K562 (cell line): ENCODE measurements around the gene NECAB3.

Experiments
- PRPF4 ChIP-seq: fragments of 200-400 bp; formaldehyde crosslinking; IDR thresholded peaks from one replicate; pipeline ENCODE4 v1.6.1; 2017; ENCODE audit warnings: low read length, low read depth, mild to moderate bottlenecking; ENCODE audit not compliant: insufficient read depth, poor library complexity, severe bottlenecking
- TF ChIP-seq, protein P1 (sequence below): fragments of 250-450 bp; sonication (Bioruptor Pico); IDR thresholded peaks from 2 replicates; pipeline ENCODE4 v1.8.0; 2021; ENCODE audit warnings: mild to moderate bottlenecking, moderate library complexity

DNA sequence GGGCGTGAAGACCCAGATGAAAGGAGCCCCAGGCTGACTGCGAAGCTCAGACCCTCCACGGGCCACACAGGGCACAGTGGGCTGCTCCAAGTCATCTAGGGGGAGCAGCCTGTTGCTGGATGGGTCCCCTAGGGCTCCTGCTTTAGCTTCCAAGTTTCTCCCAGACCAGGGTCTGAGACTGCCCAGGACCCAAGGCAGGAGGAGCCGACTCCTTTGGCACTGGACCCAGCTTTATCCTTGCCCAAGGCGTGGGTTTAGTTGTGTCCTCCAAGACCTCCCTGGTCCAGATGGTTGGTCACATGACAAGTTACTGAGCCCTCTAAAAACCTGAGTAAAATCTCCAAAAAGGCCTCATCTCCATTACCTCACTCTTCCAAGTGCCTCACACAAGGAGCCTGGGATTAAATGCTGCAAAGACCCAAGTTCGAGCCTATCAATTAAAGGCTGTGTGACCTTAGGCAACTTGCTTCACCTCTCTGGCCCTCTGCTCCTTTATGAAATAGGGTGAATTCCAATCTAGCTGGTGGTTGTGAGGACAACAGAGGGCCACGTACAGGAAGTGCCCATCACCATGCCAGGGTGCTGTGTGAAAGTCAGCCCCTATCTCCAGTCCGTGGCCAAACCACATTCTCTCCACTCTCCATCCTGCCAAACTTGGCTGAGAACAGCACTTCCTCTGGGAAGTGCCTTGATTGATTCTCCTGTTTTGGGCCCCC, 2.5 kb downstream of the NECAB3 start:
- no peak for TF ChIP-seq PRPF4
- TF ChIP-seq, protein P1, sequence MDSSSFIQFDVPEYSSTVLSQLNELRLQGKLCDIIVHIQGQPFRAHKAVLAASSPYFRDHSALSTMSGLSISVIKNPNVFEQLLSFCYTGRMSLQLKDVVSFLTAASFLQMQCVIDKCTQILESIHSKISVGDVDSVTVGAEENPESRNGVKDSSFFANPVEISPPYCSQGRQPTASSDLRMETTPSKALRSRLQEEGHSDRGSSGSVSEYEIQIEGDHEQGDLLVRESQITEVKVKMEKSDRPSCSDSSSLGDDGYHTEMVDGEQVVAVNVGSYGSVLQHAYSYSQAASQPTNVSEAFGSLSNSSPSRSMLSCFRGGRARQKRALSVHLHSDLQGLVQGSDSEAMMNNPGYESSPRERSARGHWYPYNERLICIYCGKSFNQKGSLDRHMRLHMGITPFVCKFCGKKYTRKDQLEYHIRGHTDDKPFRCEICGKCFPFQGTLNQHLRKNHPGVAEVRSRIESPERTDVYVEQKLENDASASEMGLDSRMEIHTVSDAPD: no peak
